Measurements from ENCODE around the gene NCAM2.

- no peak for TF ChIP-seq EZH2 (IDR thresholded peaks at IDR 0.05)
- TF ChIP-seq EZH2phosphoT487 (IDR thresholded peaks at IDR 0.05) = no peak
These were observed 389.7 kb downstream of the NCAM2 start for GRCh38 chr21:21387916-21388315.

Measured in neural progenitor cell (in vitro differentiated cells).